Fibroblast of villous mesenchyme (primary cell): ENCODE results near the gene ORC4. TPM values are rescaled to one million over a fixed set of nuclear protein-coding genes. Genes with fewer than 3 reads are reported as not detected.

Experiments used
- DNase-seq: peaks from one replicate; pipeline ENCODE4 v3.0.0-alpha.2; 2010; ENCODE audit warnings: low read depth
- H3K4me3 ChIP-seq: 2 replicates; pipeline ENCODE4 v1.5.1; 2011; ENCODE audit warnings: low read depth, mild to moderate bottlenecking, low read length
- CTCF ChIP-seq: IDR thresholded peaks from 2 replicates; pipeline ENCODE4 v1.5.1; 2012; ENCODE audit warnings: low read depth, mild to moderate bottlenecking, low read length; ENCODE audit not compliant: insufficient read depth
- total RNA-seq: library from RNA; depleted of rRNA; stranded (reverse); fragments of >200 nt; gene quantifications from 2 replicates; pipeline ENCODE4 v1.2.3, GENCODE V29; 2012

ORC4 gene
- total RNA-seq, 1 donor: 40.6 TPM

DNA sequence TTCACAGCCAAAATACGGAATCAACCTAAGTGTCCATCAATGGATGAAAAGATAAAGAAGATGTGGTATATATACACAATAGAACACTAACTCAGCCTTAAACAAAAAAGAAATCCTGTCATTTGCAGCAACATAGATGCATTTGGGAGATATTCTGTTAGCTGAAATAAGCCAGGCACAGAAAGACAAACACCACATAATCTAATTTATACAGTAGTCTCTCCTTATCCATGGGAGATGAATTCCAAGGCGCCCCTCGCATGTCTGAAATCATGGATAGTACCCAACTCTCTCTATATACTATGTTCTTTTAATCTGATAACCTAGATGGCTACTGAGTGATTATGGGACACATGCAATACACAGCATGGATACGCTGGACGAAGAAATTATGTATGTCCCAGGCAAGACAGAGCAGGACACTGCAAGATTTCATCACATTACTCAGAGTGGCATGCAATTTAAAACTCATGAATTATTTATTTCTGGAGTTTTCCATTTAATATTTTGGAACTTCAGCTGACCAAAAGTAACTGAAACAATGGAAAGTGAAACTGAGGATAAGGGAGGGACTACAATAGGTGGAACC is 39.5 kb downstream of the ORC4 start:
- no peak overlapping the region for H3K4me3 ChIP-seq
- no peak for DNase-seq
- no peak for TF ChIP-seq CTCF

GRCh38 chr2:147977679-147978078 is 42.9 kb downstream of the ORC4 start:
- DNase-seq: no peak
- no peak for TF ChIP-seq CTCF
- H3K4me3 ChIP-seq: no peak overlapping the region

- no peak for TF ChIP-seq CTCF
- no peak for DNase-seq
- H3K4me3 ChIP-seq: no peak overlapping the region
Measured at GRCh38 chr2:147976102-147976501, 44.4 kb downstream of the ORC4 start.

DNA sequence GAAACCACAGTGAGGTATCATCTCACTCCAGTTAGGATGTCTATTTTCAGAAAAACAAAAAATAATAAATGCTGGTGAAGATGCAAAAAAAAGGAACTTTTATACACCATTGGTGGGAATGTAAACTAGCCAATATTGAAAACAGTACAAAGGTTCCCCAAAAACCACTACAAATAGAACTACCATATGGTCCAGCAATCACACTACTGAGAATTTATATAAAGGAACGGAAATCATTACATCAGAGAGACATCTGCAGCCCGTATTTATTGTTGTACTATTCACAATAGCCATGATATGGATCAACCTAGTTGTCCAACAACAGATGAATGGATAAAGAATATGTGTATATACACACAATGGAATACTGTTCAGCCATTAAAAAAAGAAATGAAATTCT is 52.0 kb downstream of the ORC4 start:
- TF ChIP-seq CTCF: no peak
- DNase-seq: no peak
- H3K4me3 ChIP-seq: no peak overlapping the region

- H3K4me3 ChIP-seq: no peak overlapping the region
- no peak for DNase-seq
- no peak for TF ChIP-seq CTCF
Measured at GRCh38 chr2:147952118-147952517, 68.4 kb downstream of the ORC4 start.

- DNase-seq: peak; percentile 6
- no peak overlapping the region for H3K4me3 ChIP-seq
- TF ChIP-seq CTCF: no peak
Measured at GRCh38 chr2:147945660-147946059, 74.9 kb downstream of the ORC4 start.

DNA sequence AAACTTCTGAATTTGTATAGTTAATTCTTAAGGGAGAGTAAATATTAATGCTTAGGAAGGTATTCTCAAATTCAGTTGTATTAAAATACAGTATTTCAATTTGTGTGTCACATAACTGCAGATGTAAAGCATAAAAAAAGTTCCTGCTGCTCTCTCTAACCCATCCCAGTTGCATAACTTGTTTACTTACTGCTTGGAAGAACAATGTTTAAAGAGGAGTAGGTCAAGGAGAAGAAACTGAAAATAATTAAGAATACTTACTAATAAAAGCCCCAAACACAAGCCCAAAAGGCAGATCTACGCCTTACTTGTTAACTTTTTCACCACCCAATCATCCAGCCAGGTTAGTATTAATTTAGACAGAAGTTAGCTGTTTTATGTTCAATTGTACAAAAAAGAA is 81.2 kb downstream of the ORC4 start:
- DNase-seq: peak; percentile 8
- H3K4me3 ChIP-seq: no peak overlapping the region
- TF ChIP-seq CTCF: no peak
